Right lobe of liver (tissue), 4 donors: Measurements from ENCODE around the gene LRRC10B.

Experiments used
- CTCF ChIP-seq, 4 donors: fragments of 200-600 bp in 3 of 4; fragments of 450-650 bp in 1 of 4; IDR thresholded peaks; one replicate each; pipeline versions ENCODE4 v1.5.1 to v1.8.0; 2016 to 2022; ENCODE audit warnings: antibody characterized with exemption in 4 of 4, mild to moderate bottlenecking in 2 of 4
- POLR2A ChIP-seq: fragments of 450-650 bp; IDR thresholded peaks from one replicate; pipeline ENCODE4 v1.6.1; 2017; ENCODE audit warnings: antibody characterized with exemption, mild to moderate bottlenecking
- donor health status: DM: no; HTN: no; CAD: no.
- donor health status: DM: no; HTN: no; CAD: no.
- donor health status: DM: no; HTN: yes; CAD: no.

GRCh38 chr11:61534025-61534932 is 25.7 kb downstream of the LRRC10B start:
- TF ChIP-seq CTCF (IDR thresholded peaks at IDR 0.05), result no peak
- TF ChIP-seq POLR2A, result no peak
